HL-60/S4 (cell line): ENCODE data around the gene RTN4RL1.
"Not testable (repeated sequence)": the region's sequence is repeated elsewhere in the genome, so short reads cannot be mapped to it uniquely, and the experiment has no call there.

Source experiments
- in situ Hi-C: fragments of 300-500 bp; cut with MboI; formaldehyde crosslinking; loops from 2 replicates; pipeline ENCODE4 v1.14.3; 2022; ENCODE audit warnings: low sequenced_read_pairs

The RTN4RL1 gene

DNA sequence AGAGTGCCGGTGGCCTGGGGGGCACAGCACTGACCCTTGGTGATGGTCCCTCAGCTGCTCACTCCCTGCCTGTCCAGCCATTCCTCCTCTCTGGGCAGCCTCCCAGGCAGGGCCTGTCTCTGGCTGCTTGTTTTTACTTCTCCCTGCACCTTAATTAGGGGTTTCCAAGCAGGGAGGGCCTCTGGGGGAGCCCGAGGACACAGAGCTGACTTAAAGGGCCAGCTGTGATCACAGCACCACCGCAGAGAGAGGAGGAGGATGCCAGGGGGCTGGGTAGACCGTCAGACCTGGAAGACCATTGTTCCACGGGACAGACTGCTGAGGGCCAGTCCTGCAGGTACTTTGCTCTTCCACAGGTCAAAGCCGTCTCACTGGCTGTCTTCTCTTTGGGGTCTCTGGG, 3.6 kb upstream of the RTN4RL1 start:
- in situ Hi-C loops = loop anchor here (25.0 kb wide), 1 partner anchor 316 kb away; the partner anchor contains the start of genes TLCD2 and WDR81

DNA sequence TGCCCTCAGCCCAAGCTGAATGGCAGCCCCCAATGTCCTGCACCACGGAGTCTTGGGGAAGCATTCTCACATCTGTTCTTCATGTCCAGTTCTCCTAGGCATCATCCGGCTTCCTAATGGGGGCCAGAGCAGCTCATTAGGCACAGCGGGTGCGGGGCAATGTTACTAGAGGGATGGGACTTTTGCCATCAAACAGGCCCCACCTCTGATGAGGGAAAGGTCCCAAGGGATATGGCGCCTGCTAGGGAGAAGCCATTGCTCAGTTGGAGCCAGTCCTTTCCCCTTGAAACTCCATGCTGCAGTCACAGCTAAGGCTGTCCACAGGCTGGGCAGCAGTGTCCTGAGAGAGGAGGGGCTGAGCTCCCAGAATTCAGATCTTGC, 3.1 kb upstream of the RTN4RL1 start:
- in situ Hi-C loops = loop anchor here (25.0 kb wide), 1 partner anchor 316 kb away; the partner anchor contains the start of genes TLCD2 and WDR81

DNA sequence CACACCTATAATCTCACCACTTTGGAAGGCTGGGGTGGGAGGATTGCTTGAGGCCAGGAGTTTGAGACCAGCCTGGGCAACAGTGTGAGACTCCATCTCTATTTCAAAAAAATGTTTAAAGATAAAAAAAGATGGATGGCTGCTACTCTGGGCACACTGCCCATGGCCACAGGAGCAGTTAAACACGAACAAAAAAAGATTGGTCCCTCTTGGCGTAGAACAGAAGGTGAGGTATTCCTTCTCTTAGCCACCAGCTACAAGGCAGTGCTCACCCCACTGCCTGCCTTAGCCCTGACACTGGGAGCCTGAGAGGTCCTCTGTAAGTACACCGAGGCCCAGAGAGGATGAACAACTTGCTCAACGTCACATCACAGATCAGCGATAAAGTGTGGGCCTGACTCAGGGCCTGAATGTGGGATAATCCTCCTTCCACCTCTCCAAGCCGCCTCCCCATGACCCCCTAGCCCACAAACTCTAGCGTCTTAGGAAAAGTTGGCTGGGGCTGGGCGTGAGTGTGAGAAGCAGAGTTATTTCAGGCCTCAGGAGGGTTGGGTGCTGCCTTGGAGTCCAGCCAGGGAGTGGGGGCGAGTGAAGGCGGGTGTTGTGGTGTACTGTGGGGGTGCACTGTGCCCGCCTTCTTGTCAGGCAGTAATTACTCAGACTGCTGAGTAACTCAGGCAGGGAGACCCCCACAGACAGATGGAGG, 2.5 kb upstream of the RTN4RL1 start:
- in situ Hi-C loops = loop anchor here (25.0 kb wide), 1 partner anchor 315 kb away; the partner anchor contains the start of genes TLCD2 and WDR81

DNA sequence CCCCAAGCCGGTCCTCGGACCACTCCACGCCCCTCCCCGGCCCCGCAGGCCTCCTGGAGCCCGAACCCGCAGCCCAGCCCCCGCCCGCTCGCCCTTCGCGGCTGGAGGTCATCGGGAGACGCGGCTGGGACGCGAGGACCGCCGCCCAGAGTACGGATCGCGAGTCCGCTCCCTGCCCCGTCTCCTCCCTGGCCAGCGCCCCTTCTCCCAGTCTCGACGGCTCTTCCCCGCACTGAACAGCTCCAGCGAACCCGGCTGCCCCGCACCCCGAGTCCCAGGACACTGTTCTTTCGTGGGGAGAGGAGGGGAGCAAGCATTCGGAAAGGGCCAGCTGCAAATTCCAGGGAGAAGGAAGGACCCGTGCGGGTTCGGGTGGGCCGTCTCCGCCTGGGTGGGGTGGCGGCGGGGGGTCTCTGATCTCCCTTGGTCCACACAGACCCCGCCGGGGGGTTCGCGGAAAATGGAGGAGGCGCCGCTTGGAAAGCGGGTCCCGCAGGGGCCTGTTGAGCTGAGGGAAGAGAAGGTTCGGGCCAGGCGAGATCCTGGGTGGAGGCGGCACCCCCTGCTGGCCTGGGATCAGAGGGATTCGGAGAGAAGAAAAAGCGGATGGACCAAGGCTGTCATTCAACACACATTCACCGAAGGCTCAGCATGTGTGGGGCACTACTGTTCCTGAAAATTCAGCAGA, 632 bp upstream of the RTN4RL1 start:
- in situ Hi-C loops = loop anchor here (25.0 kb wide), 1 partner anchor 313 kb away; the partner anchor contains the start of genes TLCD2 and WDR81

DNA sequence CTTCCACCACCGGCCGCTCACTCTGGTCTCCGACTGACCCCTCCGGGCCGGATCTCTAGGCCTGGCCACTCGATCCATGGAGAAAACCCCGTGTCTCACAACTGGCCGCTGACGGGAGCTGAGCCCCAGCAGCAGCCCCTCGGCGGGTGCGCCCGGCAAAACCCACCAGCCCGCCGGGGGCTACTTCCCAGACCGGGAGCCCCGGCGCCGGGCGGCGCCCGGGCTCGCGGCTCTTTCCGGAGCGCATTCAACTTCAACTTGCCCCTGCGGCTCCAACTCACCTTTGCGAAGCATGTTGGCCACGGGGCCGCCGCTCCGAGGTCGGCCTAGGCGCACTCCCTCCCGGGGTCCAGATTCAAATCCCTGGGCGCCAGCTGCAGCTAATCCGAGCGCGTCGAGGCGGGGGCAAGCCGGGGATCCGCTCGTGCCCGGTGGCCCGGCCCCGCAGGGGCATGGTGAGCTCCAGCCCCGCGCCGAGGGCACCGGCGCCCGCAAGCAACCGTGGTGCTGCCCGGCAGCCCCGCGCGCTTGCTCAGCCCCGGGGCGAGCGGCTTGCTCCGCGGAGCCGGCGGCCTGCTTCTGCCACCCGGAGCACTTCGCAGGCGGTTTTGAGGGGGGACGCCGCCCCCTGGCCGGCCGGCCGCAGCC, 438 bp downstream of the RTN4RL1 start:
- in situ Hi-C loops = loop anchor here (25.0 kb wide), 1 partner anchor 312 kb away; the partner anchor contains the start of genes TLCD2 and WDR81

GRCh38 chr17:2023692-2024571, 1.2 kb downstream of the RTN4RL1 start:
- in situ Hi-C loops = no loop called here

DNA sequence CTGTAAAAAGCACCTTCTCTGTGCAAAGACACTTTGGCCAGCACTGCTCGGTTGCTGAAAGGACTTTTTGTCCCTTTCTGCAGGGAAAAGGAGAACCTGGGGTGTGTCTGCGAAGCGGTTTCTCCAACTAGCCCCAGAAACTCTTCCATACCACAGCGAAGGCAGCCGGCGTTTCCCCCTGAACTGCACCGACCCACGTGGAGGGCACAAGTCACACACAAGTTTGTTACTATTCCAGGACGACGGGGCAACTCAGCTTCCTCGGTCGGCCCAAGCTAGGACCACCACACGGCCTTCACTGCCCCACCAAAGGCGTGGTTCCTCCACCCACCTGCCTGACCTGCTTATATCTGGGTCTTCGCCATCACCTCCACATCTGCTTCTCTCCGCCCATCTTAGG, 1.9 kb downstream of the RTN4RL1 start:
- in situ Hi-C loops = no loop called here

DNA sequence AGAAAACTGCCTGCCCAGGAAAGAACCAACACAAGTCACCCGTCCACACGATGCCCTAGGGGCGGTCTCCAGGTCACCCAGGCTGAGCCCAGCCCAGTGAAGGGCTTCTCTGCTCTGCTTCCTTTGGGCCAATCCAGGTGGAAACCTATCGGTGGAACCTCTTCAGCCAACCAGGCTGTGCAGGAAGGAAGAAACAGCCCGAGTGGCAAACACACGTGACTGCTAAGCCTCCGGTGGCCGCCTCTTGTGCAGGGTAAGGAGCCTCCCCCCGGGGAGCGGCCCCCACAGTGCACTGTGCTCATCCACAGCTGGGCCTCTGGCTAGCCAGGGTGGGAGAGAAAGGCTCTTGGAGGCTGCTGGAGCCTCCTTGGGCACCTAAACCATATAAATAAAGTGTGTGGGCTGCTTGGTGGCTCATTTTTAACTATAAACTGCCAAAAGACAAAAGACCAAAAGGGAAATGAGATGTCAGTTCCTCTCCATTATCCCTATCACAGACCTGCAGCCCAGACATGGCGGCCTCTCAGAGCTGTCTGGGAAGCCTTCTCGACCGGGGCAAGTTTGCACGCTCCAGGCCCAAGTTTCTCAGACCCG, 2.4 kb downstream of the RTN4RL1 start:
- in situ Hi-C loops = no loop called here

DNA sequence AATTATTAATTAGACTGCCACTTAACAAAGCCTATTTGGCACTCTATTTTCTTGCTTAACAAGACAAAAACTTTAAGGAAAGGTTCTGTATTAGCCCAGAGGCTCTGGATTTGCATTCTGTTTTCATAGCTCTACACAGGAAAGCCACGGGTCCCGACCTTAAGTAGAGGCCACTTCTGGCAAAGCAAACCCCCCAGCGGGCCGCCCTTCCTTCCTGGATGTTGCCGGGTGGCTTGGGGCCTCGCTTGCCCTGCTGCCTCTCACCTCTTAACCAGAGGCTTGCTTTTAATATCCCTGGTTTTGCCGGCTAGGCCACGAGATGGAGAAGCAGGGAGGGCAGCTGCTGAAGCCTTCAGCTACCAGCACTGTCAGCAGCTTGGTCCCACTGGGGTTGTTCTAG, 4.4 kb downstream of the RTN4RL1 start:
- in situ Hi-C loops = no loop called here

DNA sequence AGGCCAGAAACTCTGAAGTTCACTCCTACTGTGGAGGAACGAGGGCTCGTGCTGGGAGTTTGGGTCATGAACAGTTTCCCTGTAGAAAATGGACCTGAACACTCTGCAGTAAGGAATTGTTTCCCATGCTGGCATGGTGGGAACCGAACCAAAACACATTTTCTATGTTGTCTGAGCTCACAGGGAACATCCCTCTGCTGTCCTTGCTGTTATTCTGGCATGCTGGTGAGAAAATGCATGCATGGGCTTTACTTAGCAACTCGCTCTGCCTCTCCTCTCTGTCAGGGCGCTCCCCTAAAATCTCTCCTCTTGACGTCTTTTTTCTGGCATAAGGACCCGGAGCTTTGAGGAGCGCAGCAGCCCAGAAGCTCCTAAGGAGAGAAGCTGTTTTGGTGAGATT, 5.4 kb downstream of the RTN4RL1 start:
- in situ Hi-C loops = no loop called here

GRCh38 chr17:2018716-2019510, 6.2 kb downstream of the RTN4RL1 start:
- in situ Hi-C loops = no loop called here

GRCh38 chr17:2017274-2017941, 7.7 kb downstream of the RTN4RL1 start:
- in situ Hi-C loops = no loop called here

DNA sequence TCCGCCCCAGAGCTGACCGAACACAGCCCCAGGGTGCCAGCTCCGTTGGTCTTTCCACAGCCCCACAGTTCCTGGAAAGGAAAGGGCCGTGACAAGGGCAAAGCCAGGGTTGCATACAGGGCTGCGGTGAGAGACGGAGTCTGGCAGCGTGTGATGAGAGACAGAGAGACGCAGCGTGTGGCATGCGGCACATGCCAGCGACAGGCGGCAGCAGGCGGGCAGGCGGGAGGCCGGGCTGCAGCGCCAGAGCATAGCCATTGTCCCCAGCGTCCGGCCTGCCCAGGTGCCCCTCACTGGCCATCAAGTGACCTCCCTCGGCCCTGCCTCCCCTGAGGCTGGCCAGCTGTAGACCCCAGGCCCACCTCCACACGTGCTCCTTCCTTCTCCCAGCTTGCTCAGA, 8.6 kb downstream of the RTN4RL1 start:
- in situ Hi-C loops = no loop called here

- in situ Hi-C loops = no loop called here
These were observed 9.8 kb downstream of the RTN4RL1 start for GRCh38 chr17:2015314-2015713.

- in situ Hi-C loops = no loop called here
These were observed 11.2 kb downstream of the RTN4RL1 start for GRCh38 chr17:2013994-2014317.

- in situ Hi-C loops = not testable (repeated sequence)
These were observed 11.7 kb downstream of the RTN4RL1 start for GRCh38 chr17:2013220-2013993.

- in situ Hi-C loops = no loop called here
These were observed 12.6 kb downstream of the RTN4RL1 start for GRCh38 chr17:2012499-2012898.
